Peyer's patch (tissue), 4 donors: ENCODE data around the gene CD59. TPM values are rescaled to one million over a fixed set of nuclear protein-coding genes. Genes with fewer than 3 reads are reported as not detected.

Source experiments
- DNase-seq, 3 donors: peaks; one replicate each; pipeline ENCODE4 v3.0.0-alpha.2; 2017 to 2019
- H3K27ac ChIP-seq, 4 donors: fragments of 200-600 bp; sonication (generic); one replicate each; pipeline ENCODE4 v1.5.1; 2016 to 2019
- H3K27me3 ChIP-seq, 2 donors: fragments of 200-600 bp; sonication (generic); one replicate each; pipeline ENCODE4 v1.5.1; 2019
- H3K36me3 ChIP-seq, 3 donors: fragments of 200-600 bp; sonication (generic); one replicate each; pipeline ENCODE4 v1.5.1; 2016 to 2019
- H3K4me1 ChIP-seq, 4 donors: fragments of 200-600 bp; sonication (generic); one replicate each; pipeline ENCODE4 v1.5.1; 2016 to 2019
- H3K4me3 ChIP-seq, 4 donors: fragments of 200-600 bp; sonication (generic); 1 replicate in 3 of 4; 2 replicates in 1 of 4; pipeline ENCODE4 v1.5.1; 2016 to 2019; ENCODE audit warnings: mild to moderate bottlenecking in 1 of 4
- H3K9me3 ChIP-seq, 4 donors: fragments of 200-600 bp; sonication (generic); one replicate each; pipeline ENCODE4 v1.5.1; 2016 to 2019; ENCODE audit warnings: mild to moderate bottlenecking in 1 of 4
- POLR2A ChIP-seq, 2 donors: fragments of 450-650 bp; IDR thresholded peaks; one replicate each; pipeline ENCODE4 v1.5.1; 2017; ENCODE audit warnings: antibody characterized with exemption in 2 of 2, mild to moderate bottlenecking in 2 of 2, moderate library complexity in 2 of 2
- total RNA-seq, 4 donors: library from RNA; depleted of rRNA; stranded (reverse); fragments of >200 nt; gene quantifications; one replicate each; pipeline ENCODE4 v1.1.0, GENCODE V29; 2016
- TF ChIP-seq, protein P1 (sequence below), 6 experiments: fragments of 450-650 bp in 4 of 6; fragments of 200-600 bp in 2 of 6; sonication (generic) in 1 of 6; IDR thresholded peaks; one replicate each; pipeline ENCODE4 v1.5.1; 2017 to 2019; ENCODE audit warnings: antibody characterized with exemption in 6 of 6, mild to moderate bottlenecking in 3 of 6, moderate library complexity in 1 of 6

Gene CD59
- total RNA-seq, 4 donors from 2014 or later: 48.7 to 85.1 (median 56.1) TPM

DNA sequence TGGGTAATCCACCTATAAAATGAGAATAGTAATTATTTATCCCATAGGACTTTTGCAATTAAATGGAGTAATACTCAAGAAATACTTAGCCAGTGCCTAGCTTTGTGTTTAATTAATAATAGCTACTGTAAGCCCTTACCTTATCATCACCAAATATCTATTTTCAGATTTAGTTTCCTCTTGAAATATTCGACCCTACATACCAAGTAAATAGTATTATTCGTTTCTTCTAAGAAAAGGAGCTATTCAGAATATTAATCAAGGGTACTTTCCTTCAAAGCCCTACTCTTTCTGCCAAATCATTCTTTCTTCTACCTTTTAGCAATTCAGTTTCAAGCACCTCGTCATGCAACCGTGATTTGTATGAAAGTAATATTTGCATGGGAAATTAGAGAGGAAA is 31.4 kb upstream of the CD59 start:
- Histone ChIP-seq H3K9me3 (no peaks in the 10 kb centered on the region), H3K36me3 (peaks cover 0 to 66% (median 0%) of the 10 kb centered on the region in 3 donors), H3K4me3 (no peak overlapping the region), H3K27me3 (no peaks in the 10 kb centered on the region), H3K4me1 (peaks cover 0 to 4% (median under 1%) of the 10 kb centered on the region in 4 donors), H3K27ac (no peak overlapping the region)
- no peak for DNase-seq
- TF ChIP-seq, protein P1, sequence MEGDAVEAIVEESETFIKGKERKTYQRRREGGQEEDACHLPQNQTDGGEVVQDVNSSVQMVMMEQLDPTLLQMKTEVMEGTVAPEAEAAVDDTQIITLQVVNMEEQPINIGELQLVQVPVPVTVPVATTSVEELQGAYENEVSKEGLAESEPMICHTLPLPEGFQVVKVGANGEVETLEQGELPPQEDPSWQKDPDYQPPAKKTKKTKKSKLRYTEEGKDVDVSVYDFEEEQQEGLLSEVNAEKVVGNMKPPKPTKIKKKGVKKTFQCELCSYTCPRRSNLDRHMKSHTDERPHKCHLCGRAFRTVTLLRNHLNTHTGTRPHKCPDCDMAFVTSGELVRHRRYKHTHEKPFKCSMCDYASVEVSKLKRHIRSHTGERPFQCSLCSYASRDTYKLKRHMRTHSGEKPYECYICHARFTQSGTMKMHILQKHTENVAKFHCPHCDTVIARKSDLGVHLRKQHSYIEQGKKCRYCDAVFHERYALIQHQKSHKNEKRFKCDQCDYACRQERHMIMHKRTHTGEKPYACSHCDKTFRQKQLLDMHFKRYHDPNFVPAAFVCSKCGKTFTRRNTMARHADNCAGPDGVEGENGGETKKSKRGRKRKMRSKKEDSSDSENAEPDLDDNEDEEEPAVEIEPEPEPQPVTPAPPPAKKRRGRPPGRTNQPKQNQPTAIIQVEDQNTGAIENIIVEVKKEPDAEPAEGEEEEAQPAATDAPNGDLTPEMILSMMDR (IDR thresholded peaks at IDR 0.05): no peak
- no peak for TF ChIP-seq POLR2A (IDR thresholded peaks at IDR 0.05)

DNA sequence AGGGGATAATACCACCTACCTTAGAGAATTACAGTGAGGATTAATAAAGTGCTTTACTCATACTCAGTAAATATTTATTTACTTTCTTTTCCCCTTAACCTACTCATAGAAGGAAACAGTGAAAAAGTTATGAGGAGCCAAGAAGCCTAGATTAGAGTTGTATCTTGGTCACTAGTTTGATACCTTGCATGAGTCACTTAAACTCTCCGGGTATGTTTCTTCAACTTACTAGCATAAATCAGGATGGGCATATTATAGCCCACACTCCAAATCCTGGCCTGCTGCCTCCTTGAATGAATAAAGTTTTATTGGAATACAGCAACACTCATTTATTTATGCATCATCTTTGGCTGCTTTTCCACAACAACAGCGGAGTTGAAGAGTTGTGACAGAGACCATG is 29.9 kb upstream of the CD59 start:
- peaks cover 0 to 66% (median 0%) of the 10 kb centered on the region in 3 donors for H3K36me3 ChIP-seq
- H3K27ac ChIP-seq: no peak overlapping the region
- no peak for TF ChIP-seq POLR2A (IDR thresholded peaks at IDR 0.05)
- TF ChIP-seq, protein P1 (IDR thresholded peaks at IDR 0.05): no peak
- H3K9me3 ChIP-seq: no peaks in the 10 kb centered on the region
- DNase-seq: no peak
- H3K27me3 ChIP-seq: no peaks in the 10 kb centered on the region
- no peak overlapping the region for H3K4me3 ChIP-seq
- no peaks in the 10 kb centered on the region for H3K4me1 ChIP-seq

DNA sequence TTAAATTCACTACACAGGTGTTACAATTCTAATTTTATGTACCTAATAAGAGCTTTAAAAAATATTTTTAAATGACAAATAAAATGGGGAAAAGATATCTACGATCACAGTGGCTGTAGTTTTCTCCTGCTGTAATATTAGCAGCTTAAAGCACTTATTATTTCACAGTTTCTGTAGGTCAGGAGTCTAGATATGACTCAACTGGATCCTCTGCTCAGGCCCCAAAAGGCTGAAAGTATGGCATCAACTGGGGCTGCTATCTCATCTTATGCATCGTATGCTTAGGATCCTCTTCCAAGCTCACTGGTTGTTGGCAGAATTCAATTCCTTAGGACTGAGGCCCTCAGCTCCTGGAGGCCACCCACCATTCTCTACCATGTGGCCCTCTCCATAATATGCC is 25.2 kb upstream of the CD59 start:
- Histone ChIP-seq H3K27ac (no peak overlapping the region), H3K9me3 (no peaks in the 10 kb centered on the region), H3K4me1 (no peaks in the 10 kb centered on the region), H3K27me3 (no peaks in the 10 kb centered on the region), H3K4me3 (no peak overlapping the region), H3K36me3 (peaks cover 0 to 71% (median 0%) of the 10 kb centered on the region in 3 donors)
- no peak for DNase-seq
- TF ChIP-seq, protein P1 (IDR thresholded peaks at IDR 0.05): no peak
- no peak for TF ChIP-seq POLR2A (IDR thresholded peaks at IDR 0.05)

DNA sequence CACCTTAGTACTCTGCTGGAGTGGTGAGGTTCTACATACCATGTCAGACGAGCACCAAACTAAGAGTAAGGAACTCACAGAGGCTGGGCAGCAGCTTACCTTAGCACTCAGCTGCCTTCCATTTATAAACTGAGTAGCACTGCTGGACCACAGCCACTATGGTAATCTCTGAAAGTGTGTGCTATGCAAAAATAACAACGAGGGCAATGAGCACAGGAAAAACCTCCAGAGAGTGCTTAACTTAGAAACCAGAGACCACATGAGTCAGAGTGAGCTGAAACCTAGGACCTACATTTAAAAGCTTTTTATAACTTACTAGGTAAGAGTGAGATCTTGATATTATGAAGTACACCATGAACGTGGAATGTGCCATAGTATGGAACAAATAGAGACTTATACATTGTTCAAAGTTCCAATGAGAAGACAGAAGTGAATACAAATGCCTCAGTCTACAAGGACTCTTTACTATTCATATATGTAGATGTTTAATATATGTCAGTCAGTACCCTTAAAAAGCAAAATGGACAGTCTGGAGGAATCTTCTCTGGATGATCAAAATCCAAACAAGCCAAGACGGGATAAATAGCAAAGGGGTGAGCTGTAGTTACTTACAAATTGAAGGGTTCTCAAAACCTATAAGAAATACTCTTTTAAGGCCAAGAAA is 17.2 kb upstream of the CD59 start:
- Histone ChIP-seq H3K27me3 (no peaks in the 10 kb centered on the region), H3K4me3 (no peak overlapping the region), H3K27ac (no peak overlapping the region), H3K9me3 (no peaks in the 10 kb centered on the region), H3K36me3 (peaks cover 0 to 78% (median 0%) of the 10 kb centered on the region in 3 donors), H3K4me1 (no peaks in the 10 kb centered on the region)
- TF ChIP-seq POLR2A (IDR thresholded peaks at IDR 0.05): no peak
- TF ChIP-seq, protein P1 (IDR thresholded peaks at IDR 0.05): no peak
- DNase-seq: no peak

DNA sequence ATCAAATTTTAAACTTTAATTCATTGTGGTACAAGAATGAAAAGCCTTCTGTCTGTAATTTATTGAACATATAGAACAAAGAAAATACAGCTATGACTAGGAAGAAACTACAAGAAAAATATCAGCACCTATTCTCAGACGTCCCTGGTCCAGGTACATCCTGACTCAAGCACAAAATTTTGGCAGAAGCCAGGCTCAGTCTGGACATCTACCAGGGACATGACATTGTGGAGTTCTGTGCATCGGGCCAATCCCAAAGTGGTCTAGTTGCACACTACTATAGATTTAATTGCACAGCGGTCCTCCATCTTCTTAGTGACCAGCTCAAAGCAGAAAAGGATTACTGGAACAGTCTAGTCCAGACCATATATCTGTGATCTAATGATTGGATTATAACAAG is 15.7 kb upstream of the CD59 start:
- no peaks in the 10 kb centered on the region for H3K27me3 ChIP-seq
- DNase-seq: no peak
- H3K4me1 ChIP-seq: no peaks in the 10 kb centered on the region
- H3K36me3 ChIP-seq: peaks cover 0 to 64% (median 0%) of the 10 kb centered on the region in 3 donors
- H3K27ac ChIP-seq: no peak overlapping the region
- H3K4me3 ChIP-seq: no peak overlapping the region
- TF ChIP-seq, protein P1 (IDR thresholded peaks at IDR 0.05): no peak
- no peak for TF ChIP-seq POLR2A (IDR thresholded peaks at IDR 0.05)
- H3K9me3 ChIP-seq: no peaks in the 10 kb centered on the region
